Activated CD8-positive, alpha-beta memory T cell treated with anti-CD3 and anti-CD28 coated beads, Interleukin-2, amount 50 U/mL, for 48 hours (primary cell): ENCODE data around the gene ING2.
"Not testable (repeated sequence)": the region's sequence is repeated elsewhere in the genome, so short reads cannot be mapped to it uniquely, and the experiment has no call there.

Source experiments
- DNase-seq: peaks from one replicate; pipeline ENCODE4 v3.0.0-alpha.2; 2020

Gene ING2

DNA sequence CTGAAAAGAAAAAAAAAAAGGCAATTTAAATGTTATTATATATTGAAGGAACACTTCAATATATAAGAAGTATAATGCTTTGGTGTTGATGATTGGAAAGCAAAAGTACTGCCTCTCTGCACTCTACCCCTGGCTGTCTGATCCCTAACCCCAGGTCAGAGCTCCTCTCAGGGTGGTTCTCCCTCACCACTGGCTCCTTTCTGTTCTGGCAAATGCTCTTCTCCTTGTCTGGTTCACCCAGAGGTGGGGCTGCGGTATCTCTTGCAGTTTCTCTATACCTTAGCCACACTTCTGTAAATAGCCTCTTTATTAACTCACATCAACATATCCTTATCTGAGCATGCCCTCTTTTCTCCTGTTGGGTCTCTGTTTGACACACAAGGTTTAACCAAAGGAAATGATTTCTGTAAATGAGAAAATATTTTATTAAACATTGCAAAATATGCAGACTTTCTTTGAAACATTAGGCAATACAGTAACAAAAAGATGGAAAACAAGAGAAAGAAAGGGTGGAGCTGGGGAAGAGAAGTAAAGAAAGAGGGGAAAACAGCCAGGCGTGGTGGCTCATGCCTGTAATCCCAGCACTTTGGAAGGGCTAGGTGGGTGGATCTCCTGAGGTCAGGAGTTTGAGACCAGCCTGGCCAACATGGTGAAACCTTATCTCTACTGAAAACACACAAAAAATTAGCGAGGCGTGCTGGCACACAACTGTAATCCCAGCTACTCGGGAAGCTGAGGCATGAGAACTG lies 45.7 kb downstream of the ING2 start:
- DNase-seq: no peak

- DNase-seq: no peak
Observed at GRCh38 chr4:183552274-183553146, 47.7 kb downstream of the ING2 start.

DNA sequence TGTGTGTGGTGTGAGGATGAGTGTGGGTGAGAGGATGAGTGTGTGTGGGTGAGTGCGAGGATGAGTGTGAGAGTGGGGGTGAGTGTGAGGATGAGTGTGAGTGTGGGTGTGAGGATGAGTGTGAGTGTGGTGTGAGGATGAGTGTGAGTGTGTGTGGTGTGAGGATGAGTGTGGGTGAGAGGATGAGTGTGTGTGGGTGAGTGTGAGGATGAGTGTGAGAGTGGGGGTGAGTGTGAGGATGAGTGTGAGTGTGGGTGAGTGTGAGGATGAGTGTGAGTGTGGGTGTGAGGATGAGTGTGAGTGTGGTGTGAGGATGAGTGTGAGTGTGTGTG lies 48.3 kb downstream of the ING2 start:
- DNase-seq: not testable (repeated sequence)

DNA sequence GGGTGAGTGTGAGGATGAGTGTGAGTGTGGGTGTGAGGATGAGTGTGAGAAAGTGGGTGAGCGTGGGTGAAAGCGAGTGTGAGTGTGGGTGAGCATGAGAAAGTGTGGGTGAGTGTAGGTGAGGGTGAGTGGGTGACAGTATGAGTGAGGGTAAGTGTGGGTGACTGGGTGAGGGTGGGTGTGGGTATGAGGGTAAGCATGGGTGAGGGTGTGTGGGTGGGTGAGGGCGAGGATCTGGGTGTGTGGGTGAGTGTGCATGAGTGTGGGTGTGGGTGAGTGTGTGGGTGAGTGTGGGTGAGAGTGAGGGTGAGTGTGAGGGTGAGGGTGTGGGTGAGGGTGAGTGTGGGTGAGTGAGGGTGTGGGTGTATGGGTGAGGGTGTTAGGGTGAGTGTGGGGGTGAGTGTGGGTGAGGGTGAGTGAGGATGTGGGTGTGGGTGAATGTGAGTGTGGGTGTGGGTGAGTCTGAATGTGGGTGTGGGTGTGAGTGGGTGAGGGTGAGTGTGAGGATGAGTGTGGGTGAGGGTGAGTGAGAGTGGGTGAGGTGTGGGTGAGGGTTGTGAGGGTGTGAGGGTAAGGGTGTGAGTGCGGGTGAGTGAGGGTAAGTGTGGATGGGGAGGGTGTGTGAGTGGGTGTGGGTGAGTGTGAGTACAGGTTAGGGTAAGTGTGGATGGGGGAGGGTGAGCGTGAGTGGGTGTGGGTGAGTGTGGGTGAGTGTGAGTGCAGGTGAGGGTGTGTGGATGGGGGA lies 48.9 kb downstream of the ING2 start:
- DNase-seq: no peak

DNA sequence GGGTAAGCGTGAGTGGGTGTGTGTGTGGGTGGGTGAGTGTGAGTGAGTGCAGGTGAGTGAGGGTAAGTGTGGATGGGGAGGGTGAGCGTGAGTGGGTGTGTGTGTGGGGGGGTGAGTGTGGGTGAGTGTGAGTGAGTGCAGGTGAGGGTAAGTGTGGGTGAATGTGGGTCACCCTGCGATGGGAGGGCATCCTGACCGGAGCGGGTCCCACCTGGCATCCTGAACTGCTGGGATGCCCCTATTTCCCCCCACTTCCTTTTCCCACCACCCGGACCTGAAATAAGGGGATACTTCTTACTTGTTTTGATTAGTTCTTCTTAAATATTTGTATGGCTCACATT lies 49.5 kb downstream of the ING2 start:
- no peak for DNase-seq

DNA sequence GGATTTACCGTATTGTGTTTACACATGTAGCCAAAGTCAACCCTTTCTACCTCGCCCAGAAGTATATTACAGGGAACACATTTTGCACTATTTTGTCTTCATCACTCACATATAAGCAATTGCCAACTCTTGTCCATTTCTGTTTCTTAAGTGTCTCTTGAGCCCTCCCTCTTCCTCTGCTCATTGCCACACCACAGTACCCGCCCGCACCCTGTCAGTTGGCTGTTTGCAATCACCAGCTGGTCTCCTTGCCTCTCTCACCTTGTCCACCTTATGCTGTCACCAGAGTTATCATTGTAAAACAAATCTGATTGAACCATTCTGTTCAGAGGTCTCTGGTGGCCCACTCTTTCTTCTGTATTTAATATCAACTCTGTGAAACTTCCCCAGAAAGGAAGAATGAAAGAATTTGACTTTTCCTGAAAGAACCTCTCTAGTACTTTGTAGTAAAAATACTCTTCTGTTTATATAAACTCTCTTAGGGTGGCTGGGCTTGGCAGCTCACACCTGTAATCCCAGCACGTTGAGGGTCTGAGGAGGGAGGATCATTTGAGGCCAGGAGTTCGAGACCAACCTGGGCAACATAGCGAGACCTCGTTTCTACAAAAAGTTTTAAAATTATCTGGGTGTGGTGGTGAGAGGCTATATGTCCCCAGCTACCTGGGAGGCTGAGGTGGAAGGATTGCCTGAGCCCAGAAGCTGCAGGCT lies 50.2 kb downstream of the ING2 start:
- DNase-seq: no peak

DNA sequence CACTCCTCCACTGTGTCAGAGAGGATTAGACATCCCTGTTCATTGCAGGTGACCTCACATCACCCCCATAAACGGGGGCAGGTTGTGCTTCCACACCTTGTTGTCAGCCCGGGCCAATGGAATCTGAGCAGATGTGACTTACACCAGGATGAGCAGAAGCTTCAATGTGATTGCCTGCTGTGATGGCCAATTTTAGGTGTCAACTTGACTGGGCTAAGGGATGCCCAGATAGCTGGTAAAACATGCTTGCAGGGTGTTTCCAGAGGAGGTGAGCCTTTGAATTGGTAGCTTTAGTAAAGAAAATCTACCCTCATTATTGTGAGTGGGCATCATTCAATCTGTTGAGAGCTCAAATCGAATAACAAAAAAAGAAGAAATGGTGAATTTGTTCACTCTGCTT lies 52.1 kb downstream of the ING2 start:
- no peak for DNase-seq

DNA sequence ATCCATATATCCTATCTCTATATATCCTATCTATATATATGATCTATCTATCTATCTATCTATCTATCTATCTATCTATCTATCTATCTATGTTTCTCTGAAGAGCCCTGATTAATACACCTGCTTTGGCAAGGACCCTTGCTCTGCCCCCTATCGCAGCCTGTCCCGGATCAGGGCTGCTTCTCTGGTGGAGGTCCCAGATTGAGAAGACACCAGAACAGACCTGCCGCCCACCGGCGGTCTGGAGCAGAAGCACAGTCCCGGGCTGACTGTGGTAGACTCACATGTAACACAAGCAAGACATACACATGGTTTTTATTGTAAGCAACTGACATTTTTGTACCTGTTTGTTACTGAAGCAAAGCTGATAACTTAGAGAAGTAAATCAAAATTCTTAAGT lies 52.8 kb downstream of the ING2 start:
- DNase-seq: no peak

DNA sequence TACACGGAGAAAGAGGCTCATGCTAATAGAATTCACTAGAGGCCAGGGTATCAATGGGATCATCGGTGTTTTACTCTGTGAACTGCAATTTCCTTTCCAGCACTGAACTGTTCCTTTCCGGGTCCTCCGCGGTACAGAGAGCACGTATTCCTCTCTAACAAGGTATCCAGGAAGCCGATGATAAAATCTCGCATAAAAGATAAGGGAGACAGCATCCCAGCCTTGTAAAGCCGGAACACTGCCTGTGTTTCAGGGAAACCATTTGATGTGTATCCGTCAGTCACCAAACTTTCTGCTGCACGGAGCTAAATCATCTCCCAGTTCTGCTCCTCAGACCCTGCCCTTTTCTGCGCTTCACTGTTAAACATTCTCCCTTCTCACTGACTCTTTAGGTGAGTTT lies 54.0 kb downstream of the ING2 start:
- DNase-seq: no peak

DNA sequence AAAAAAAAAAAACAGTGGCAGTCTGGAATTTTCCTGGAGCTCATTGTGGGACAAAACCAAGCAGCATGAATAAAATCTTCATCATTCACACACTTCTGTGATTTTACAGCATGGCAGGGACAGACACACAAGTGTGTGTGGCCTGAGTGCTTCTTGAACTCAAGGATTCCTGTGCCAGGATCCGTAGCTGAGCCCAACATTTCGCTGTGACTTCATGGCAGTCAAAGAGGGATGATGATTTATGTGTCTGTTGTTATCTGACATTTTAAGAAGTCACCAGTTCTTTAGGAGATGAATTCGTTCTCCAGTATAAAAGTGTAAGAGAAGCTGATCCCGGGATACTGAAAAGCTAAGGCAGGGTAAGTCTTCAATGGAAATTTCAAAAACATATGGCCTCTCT lies 57.0 kb downstream of the ING2 start:
- DNase-seq: no peak
